Keratinocyte (primary cell): ENCODE results near the gene ZMYND8. TPM values are rescaled to one million over a fixed set of nuclear protein-coding genes. Genes with fewer than 3 reads are reported as not detected.
A peak's percentile ranks its signal among the peaks of the same experiment; 100 is the strongest.

Experiments
- DNase-seq: peaks from one replicate; pipeline ENCODE4 v3.0.0-alpha.2; 2011; ENCODE audit warnings: low read depth, missing footprints, low spot score
- FAIRE-seq: peaks from 2 replicates; lab custom pipeline; 2011; peaks lifted over from hg19 to GRCh38; lab: Jason Lieb, UNC
- H2AFZ ChIP-seq: 2 replicates; pipeline ENCODE4 v1.6.0; 2012; ENCODE audit warnings: low read length, control low read depth, inconsistent platforms; ENCODE audit not compliant: control insufficient read depth
- H3K27ac ChIP-seq: 2 replicates; pipeline ENCODE4 v1.5.1; 2011; ENCODE audit warnings: low read length; ENCODE audit not compliant: control insufficient read depth, insufficient read depth
- H3K27me3 ChIP-seq: 3 replicates; pipeline ENCODE4 v1.6.0; 2011; ENCODE audit warnings: low read length; ENCODE audit not compliant: control insufficient read depth, insufficient read depth; ENCODE audit errors: extremely low read depth
- H3K36me3 ChIP-seq, 2 experiments: 2 replicates in 1 of 2; 3 replicates in 1 of 2; pipeline ENCODE4 v1.5.1; 2011; ENCODE audit warnings: low read length in 2 of 2, mild to moderate bottlenecking in 1 of 2; ENCODE audit not compliant: control insufficient read depth in 2 of 2, insufficient read depth in 2 of 2; ENCODE audit errors: extremely low read depth in 1 of 2
- H3K4me1 ChIP-seq: 3 replicates; pipeline ENCODE4 v1.5.1; 2011; ENCODE audit warnings: low read length; ENCODE audit not compliant: control insufficient read depth, insufficient read depth; ENCODE audit errors: extremely low read depth
- H3K4me2 ChIP-seq: 3 replicates; pipeline ENCODE4 v1.6.0; 2011; ENCODE audit warnings: low read depth, low read length; ENCODE audit not compliant: control insufficient read depth, insufficient read depth; ENCODE audit errors: extremely low read depth
- H3K4me3 ChIP-seq, 3 experiments: fragments of 200-600 bp in 1 of 3; sonication (generic) in 1 of 3; 2 replicates in 2 of 3; 3 replicates in 1 of 3; pipeline ENCODE4 v1.5.1; 2011 to 2016; ENCODE audit warnings: low read length in 3 of 3, mild to moderate bottlenecking in 3 of 3, control low read depth in 2 of 3, inconsistent platforms in 1 of 3, low read depth in 1 of 3, mixed read lengths in 1 of 3, mixed run types in 1 of 3, moderate library complexity in 1 of 3; ENCODE audit not compliant: control insufficient read depth in 2 of 3, insufficient read depth in 2 of 3; ENCODE audit errors: extremely low read depth in 1 of 3
- H3K79me2 ChIP-seq: 2 replicates; pipeline ENCODE4 v1.6.0; 2012; ENCODE audit warnings: low read length; ENCODE audit not compliant: control insufficient read depth, insufficient read depth
- H3K9ac ChIP-seq: 3 replicates; pipeline ENCODE4 v1.6.0; 2011; ENCODE audit warnings: low read length; ENCODE audit not compliant: control insufficient read depth, insufficient read depth; ENCODE audit errors: extremely low read depth
- H3K9me1 ChIP-seq: 3 replicates; pipeline ENCODE4 v1.6.0; 2011; ENCODE audit warnings: low read length; ENCODE audit not compliant: control insufficient read depth, insufficient read depth; ENCODE audit errors: extremely low read depth
- H3K9me3 ChIP-seq: 2 replicates; pipeline ENCODE4 v1.5.1; 2012; ENCODE audit warnings: low read depth, low read length; ENCODE audit not compliant: control insufficient read depth
- H4K20me1 ChIP-seq: 3 replicates; pipeline ENCODE4 v1.6.0; 2011; ENCODE audit warnings: low read length; ENCODE audit not compliant: control insufficient read depth, insufficient read depth; ENCODE audit errors: extremely low read depth
- CTCF ChIP-seq, 3 experiments: IDR thresholded peaks in 1 of 3; conservative IDR thresholded peaks in 1 of 3; optimal IDR thresholded peaks in 1 of 3; 2 replicates in 2 of 3; 3 replicates in 1 of 3; pipeline versions ENCODE3 to v1.5.1; 2011; ENCODE audit warnings: low read length in 3 of 3, mild to moderate bottlenecking in 3 of 3, moderate library complexity in 2 of 3, control low read depth in 1 of 3, inconsistent platforms in 1 of 3; ENCODE audit not compliant: insufficient read depth in 2 of 3; ENCODE audit errors: extremely low read depth in 1 of 3
- EZH2 ChIP-seq: IDR thresholded peaks from one replicate; pipeline ENCODE4 v1.6.1; 2012; ENCODE audit warnings: inconsistent platforms, mild to moderate bottlenecking, low read length, moderate library complexity
- dilution Hi-C: fragments of 300-500 bp; cut with MboI; formaldehyde crosslinking; loops from one replicate; pipeline ENCODE4 v1.7.0; 2020; ENCODE audit warnings: low sequenced_read_pairs; ENCODE audit not compliant: extremely low pct_ligation_motif_present
- polyA plus RNA-seq, 5 experiments: library from polyadenylated mRNA; depleted of rRNA in 3 of 5; stranded (reverse) in 3 of 5; stranded (forward) in 1 of 5; unstranded in 1 of 5; fragments of >200 nt; gene quantifications; 1 replicate in 1 of 5; 2 replicates in 3 of 5; 3 replicates in 1 of 5; pipeline versions ENCODE4 v1.2.1 to v1.2.3, GENCODE V29; 2011 to 2012; ENCODE audit warnings: missing spikeins in 2 of 5, low read depth in 1 of 5, low replicate concordance in 1 of 5

ZMYND8 gene
- polyA plus RNA-seq, 1 donor (not counting 4 experiments of a cell fraction or from before 2014, with no cell fraction given) = 39.8 TPM

GRCh38 chr20:47330071-47330470 is 26.4 kb downstream of the ZMYND8 start:
- Histone ChIP-seq H3K36me3 (peaks cover 5 to 17% of the 10 kb centered on the region in 2 experiments), H3K9me1 (no peaks in the 10 kb centered on the region), H4K20me1 (no peaks in the 10 kb centered on the region), H2AFZ (no peak overlapping the region), H3K9ac (no peak overlapping the region), H3K9me3 (no peaks in the 10 kb centered on the region), H3K27ac (no peak overlapping the region), H3K79me2 (peaks cover 79% of the 10 kb centered on the region), H3K4me3 (no peak overlapping the region), H3K4me1 (peaks cover 59% of the 10 kb centered on the region), H3K4me2 (no peak overlapping the region), H3K27me3 (no peaks in the 10 kb centered on the region)
- dilution Hi-C loops = loop anchor here (10.0 kb wide), 1 partner anchor 55 kb away; no protein-coding TSS in a partner anchor
- TF ChIP-seq EZH2 (no peak), CTCF (optimal IDR thresholded peaks at IDR 0.05 in 1 of 3, IDR thresholded peaks at IDR 0.05 in 1 of 3, conservative IDR thresholded peaks at IDR 0.05 in 1 of 3; ENCODE audit: extremely low read depth in 1 of 3, insufficient read depth in 2 of 3, low read length in 3 of 3) (no peak)
- no peak for DNase-seq
- no peak for FAIRE-seq

DNA sequence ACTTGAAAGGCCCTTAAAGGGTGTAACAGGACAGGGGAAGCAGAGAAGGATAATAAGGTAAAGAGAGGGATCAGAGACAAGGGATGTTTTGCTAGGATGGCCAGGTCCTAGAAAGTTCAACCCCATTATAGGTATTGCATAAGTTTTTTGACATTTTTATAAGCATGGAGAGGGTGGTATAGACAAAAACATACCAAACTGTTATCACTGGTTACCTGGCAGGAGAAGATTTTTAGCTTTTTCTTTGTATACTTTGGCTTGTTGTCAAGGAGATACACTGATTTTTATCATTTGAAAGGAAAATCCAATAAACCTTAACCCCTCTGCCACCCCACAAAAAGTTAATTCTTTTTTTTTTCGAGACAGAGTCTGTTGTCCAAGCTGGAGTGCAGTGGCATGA is 28.4 kb downstream of the ZMYND8 start:
- Histone ChIP-seq H3K79me2 (peaks cover 94% of the 10 kb centered on the region), H3K36me3 (peaks cover 5 to 15% of the 10 kb centered on the region in 2 experiments), H3K4me1 (peaks cover 61% of the 10 kb centered on the region), H3K4me3 (no peak overlapping the region), H3K9me1 (no peaks in the 10 kb centered on the region), H3K9me3 (no peaks in the 10 kb centered on the region), H3K27ac (peak overlapping the region; percentile 29), H4K20me1 (no peaks in the 10 kb centered on the region), H2AFZ (no peak overlapping the region), H3K27me3 (no peaks in the 10 kb centered on the region), H3K9ac (no peak overlapping the region), H3K4me2 (no peak overlapping the region)
- DNase-seq = no peak
- dilution Hi-C loops = no loop called here
- TF ChIP-seq CTCF (optimal IDR thresholded peaks at IDR 0.05 in 1 of 3, IDR thresholded peaks at IDR 0.05 in 1 of 3, conservative IDR thresholded peaks at IDR 0.05 in 1 of 3; ENCODE audit: extremely low read depth in 1 of 3, insufficient read depth in 2 of 3, low read length in 3 of 3) (no peak), EZH2 (no peak)
- FAIRE-seq = no peak
